ENCODE measurements around the gene PAPOLA.
"Not testable (repeated sequence)": the region's sequence is repeated elsewhere in the genome, so short reads cannot be mapped to it uniquely, and the experiment has no call there.

Gene PAPOLA

GRCh38 chr14:96484399-96484798 is 17.8 kb upstream of the PAPOLA start:
- no peak for DNase-seq (ENCODE audit: insufficient read length, low spot score)
- no peak for FAIRE-seq
- TF ChIP-seq POLR2A (IDR thresholded peaks at IDR 0.05; ENCODE audit: low read depth, low read length) = no peak

GRCh38 chr14:96486705-96487104 is 15.5 kb upstream of the PAPOLA start:
- no peak for TF ChIP-seq POLR2A (IDR thresholded peaks at IDR 0.05; ENCODE audit: low read depth, low read length)
- DNase-seq (ENCODE audit: insufficient read length, low spot score) (no peak), FAIRE-seq (no peak)

- DNase-seq (ENCODE audit: insufficient read length, low spot score) = no peak
- FAIRE-seq = no peak
- no peak for TF ChIP-seq POLR2A (IDR thresholded peaks at IDR 0.05; ENCODE audit: low read depth, low read length)
These were observed 12.9 kb upstream of the PAPOLA start for GRCh38 chr14:96489327-96489726.

GRCh38 chr14:96493178-96493577 is 9.0 kb upstream of the PAPOLA start:
- FAIRE-seq (no peak), DNase-seq (ENCODE audit: insufficient read length, low spot score) (no peak)

GRCh38 chr14:96494331-96494730 is 7.9 kb upstream of the PAPOLA start:
- FAIRE-seq = no peak
- DNase-seq (ENCODE audit: insufficient read length, low spot score) = no peak
- TF ChIP-seq POLR2A (IDR thresholded peaks at IDR 0.05; ENCODE audit: low read depth, low read length) = no peak

More at GRCh38 chr14:96493178-96493577, 9.0 kb upstream of the PAPOLA start:
- no peak for TF ChIP-seq POLR2A (IDR thresholded peaks at IDR 0.05; ENCODE audit: low read depth, low read length)

GRCh38 chr14:96497087-96497486 is 5.1 kb upstream of the PAPOLA start:
- DNase-seq (ENCODE audit: insufficient read length, low spot score) = no peak

GRCh38 chr14:96497586-96497985 is 4.6 kb upstream of the PAPOLA start:
- no peak for FAIRE-seq
- no peak for TF ChIP-seq POLR2A (IDR thresholded peaks at IDR 0.05; ENCODE audit: low read depth, low read length)
- no peak for DNase-seq (ENCODE audit: insufficient read length, low spot score)

More at GRCh38 chr14:96497087-96497486, 5.1 kb upstream of the PAPOLA start:
- TF ChIP-seq POLR2A (IDR thresholded peaks at IDR 0.05; ENCODE audit: low read depth, low read length) = no peak
- no peak for FAIRE-seq

GRCh38 chr14:96501217-96501739 is 904 bp upstream of the PAPOLA start:
- peak; percentile 80 for FAIRE-seq
- DNase-seq (ENCODE audit: insufficient read length, low spot score) = no peak
- no peak for TF ChIP-seq POLR2A (IDR thresholded peaks at IDR 0.05; ENCODE audit: low read depth, low read length)

- no peak for FAIRE-seq
These were observed 581 bp downstream of the PAPOLA start for GRCh38 chr14:96502621-96503305.

GRCh38 chr14:96503306-96503679 is 1.1 kb downstream of the PAPOLA start:
- FAIRE-seq = peak; percentile 6
- no peak for TF ChIP-seq POLR2A (IDR thresholded peaks at IDR 0.05; ENCODE audit: low read depth, low read length)
- no peak for DNase-seq (ENCODE audit: insufficient read length, low spot score)

More at GRCh38 chr14:96502621-96503305, 581 bp downstream of the PAPOLA start:
- DNase-seq (ENCODE audit: insufficient read length, low spot score) = peak; percentile 48
- TF ChIP-seq POLR2A (IDR thresholded peaks at IDR 0.05; ENCODE audit: low read depth, low read length) = no peak

- not testable (repeated sequence) for FAIRE-seq; DNase-seq (ENCODE audit: insufficient read length, low spot score)
These were observed 2.2 kb downstream of the PAPOLA start for GRCh38 chr14:96504353-96504752.

GRCh38 chr14:96507723-96508122 is 5.5 kb downstream of the PAPOLA start:
- no peak for DNase-seq (ENCODE audit: insufficient read length, low spot score)
- FAIRE-seq = no peak
- no peak for TF ChIP-seq POLR2A (IDR thresholded peaks at IDR 0.05; ENCODE audit: low read depth, low read length)

- no peak for TF ChIP-seq POLR2A (IDR thresholded peaks at IDR 0.05; ENCODE audit: low read depth, low read length)
- DNase-seq (ENCODE audit: insufficient read length, low spot score) (no peak), FAIRE-seq (peak; percentile 75)
These were observed 6.7 kb downstream of the PAPOLA start for GRCh38 chr14:96508900-96509299.

GRCh38 chr14:96509457-96510090 is 7.4 kb downstream of the PAPOLA start:
- TF ChIP-seq POLR2A (IDR thresholded peaks at IDR 0.05; ENCODE audit: low read depth, low read length) = no peak
- FAIRE-seq (no peak), DNase-seq (ENCODE audit: insufficient read length, low spot score) (no peak)

- no peak for TF ChIP-seq POLR2A (IDR thresholded peaks at IDR 0.05; ENCODE audit: low read depth, low read length)
- FAIRE-seq (no peak), DNase-seq (ENCODE audit: insufficient read length, low spot score) (no peak)
These were observed 9.0 kb downstream of the PAPOLA start for GRCh38 chr14:96511146-96511545.
